H1 (cell line): ENCODE measurements around the gene TAF3. TPM values are rescaled to one million over a fixed set of nuclear protein-coding genes. Genes with fewer than 3 reads are reported as not detected.

ENCODE experiments used
- BACH1 ChIP-seq: IDR thresholded peaks from 2 replicates; pipeline ENCODE4 v1.6.1; 2012; ENCODE audit warnings: low read length, improper control_type of control experiment
- JUND ChIP-seq: IDR thresholded peaks from 2 replicates; pipeline ENCODE4 v1.6.1; 2011; ENCODE audit warnings: mild to moderate bottlenecking, improper control_type of control experiment, low read length
- KDM1A ChIP-seq: fragments of 200-600, 300-600 bp; sonication (generic); IDR thresholded peaks from 2 replicates; pipeline ENCODE4 v1.7.1; 2016; ENCODE audit warnings: mild to moderate bottlenecking, low read length, borderline replicate concordance
- POLR2AphosphoS5 ChIP-seq: IDR thresholded peaks from 2 replicates; pipeline ENCODE4 v1.6.1; 2011; ENCODE audit warnings: low read depth, low read length
- SIN3A ChIP-seq, 2 experiments: IDR thresholded peaks in 1 of 2; conservative IDR thresholded peaks in 1 of 2; 2 replicates each; pipeline ENCODE4 v1.6.1; 2011 to 2012; ENCODE audit warnings: low read length in 2 of 2, improper control_type of control experiment in 1 of 2, low read depth in 1 of 2, mild to moderate bottlenecking in 1 of 2
- polyA plus RNA-seq, 7 experiments: library from polyadenylated mRNA; depleted of rRNA in 3 of 7; stranded (reverse) in 5 of 7; unstranded in 2 of 7; fragments of >200 nt in 5 of 7; fragments of 200-250 nt in 2 of 7; gene quantifications; 1 replicate in 5 of 7; 2 replicates in 1 of 7; 4 replicates in 1 of 7; pipeline versions ENCODE4 v1.2.1 to v1.2.3, GENCODE V29; 2011 to 2013; ENCODE audit warnings: missing spikeins in 2 of 7, mixed read lengths in 2 of 7
- total RNA-seq: library from RNA; stranded (reverse); fragmentation: NEBNext Ultra II Directional; extraction: Animal tissue kit (Norgen Biotek cat#: 25700); gene quantifications from 2 replicates; pipeline ENCODE4 v1.2.1, GENCODE V29; 2021

Gene TAF3
- total and polyA plus RNA-seq, 2 of the 8 experiments (the other 6 are each of a cell fraction or from before 2014, with no cell fraction given): 1.5 to 11.2 TPM

- TF ChIP-seq SIN3A (conservative IDR thresholded peaks at IDR 0.05 in 1 of 2, IDR thresholded peaks at IDR 0.05 in 1 of 2; ENCODE audit: low read depth in 1 of 2, low read length in 2 of 2) (no peak), KDM1A (no peak), POLR2AphosphoS5 (no peak), JUND (no peak), BACH1 (no peak)
Measured at GRCh38 chr10:8013006-8013405, 194.7 kb downstream of the TAF3 start (continued).
